Activated naive CD4-positive, alpha-beta T cell treated with anti-CD3 and anti-CD28 coated beads for 36 hours (primary cell): Measurements from ENCODE around the gene MRC2. TPM values are rescaled to one million over a fixed set of nuclear protein-coding genes. Genes with fewer than 3 reads are reported as not detected.

Experiments
- CTCF ChIA-PET: fragments of 350-600 bp; sonication (Branson Sonifier 250); formaldehyde crosslinking; loops from one replicate; lab custom pipeline; 2021; ENCODE audit warnings: antibody characterized with exemption; lab: Charles Lee
- DNase-seq: peaks from one replicate; pipeline ENCODE4 v3.0.0-alpha.2; 2020
- H3K27ac Mint-ChIP-seq: one replicate; pipeline ENCODE4 v1.8.0; 2021; ENCODE audit warnings: mild to moderate bottlenecking, mixed read lengths
- H3K27me3 Mint-ChIP-seq: one replicate; pipeline ENCODE4 v1.8.0; 2021; ENCODE audit warnings: low read depth, mixed read lengths
- H3K36me3 Mint-ChIP-seq: one replicate; pipeline ENCODE4 v1.8.0; 2021; ENCODE audit warnings: low read depth, mixed read lengths
- H3K4me1 Mint-ChIP-seq: one replicate; pipeline ENCODE4 v1.8.0; 2021; ENCODE audit warnings: low read depth, mixed read lengths
- H3K4me3 Mint-ChIP-seq: one replicate; pipeline ENCODE4 v1.8.0; 2021; ENCODE audit warnings: mild to moderate bottlenecking, moderate library complexity, mixed read lengths
- H3K9me3 Mint-ChIP-seq: one replicate; pipeline ENCODE4 v1.8.0; 2021; ENCODE audit warnings: mixed read lengths
- intact Hi-C: fragments of 100-400 bp; cut with micrococcal nuclease; formaldehyde crosslinking; loops from one replicate; pipeline ENCODE4 v1.15.1; 2023
- total RNA-seq, 2 experiments: library from RNA; stranded (reverse); gene quantifications; one replicate each; pipeline ENCODE4 v1.2.3, GENCODE V29; 2021

Gene MRC2
- total RNA-seq, 2 experiments from 2014 or later: 4.1 to 5.5 TPM

GRCh38 chr17:62704381-62704971, 77.0 kb downstream of the MRC2 start:
- intact Hi-C loops: loop anchor here (1.0 to 10.0 kb wide), 3 partner anchors 20 to 264 kb away; no protein-coding TSS in a partner anchor
- DNase-seq: no peak
- H3K4me3 Mint-ChIP-seq: peak overlapping the region; percentile 68
- CTCF ChIA-PET: interaction anchor here (0.5 kb wide), 1 partner anchor 668 kb away, joined by 3 read pairs; no protein-coding TSS in a partner anchor
- no peak overlapping the region for H3K27ac Mint-ChIP-seq
- no peaks in the 10 kb centered on the region for H3K36me3 Mint-ChIP-seq
- H3K9me3 Mint-ChIP-seq: peaks cover 3% of the 10 kb centered on the region
- H3K27me3 Mint-ChIP-seq: peaks cover 34% of the 10 kb centered on the region
- peaks cover 4% of the 10 kb centered on the region for H3K4me1 Mint-ChIP-seq

- DNase-seq: no peak
- no peak overlapping the region for H3K4me3 Mint-ChIP-seq
- H3K36me3 Mint-ChIP-seq: no peaks in the 10 kb centered on the region
- H3K27me3 Mint-ChIP-seq: peaks cover 34% of the 10 kb centered on the region
- CTCF ChIA-PET: no interaction called here
- no peak overlapping the region for H3K27ac Mint-ChIP-seq
- H3K4me1 Mint-ChIP-seq: peaks cover 4% of the 10 kb centered on the region
- H3K9me3 Mint-ChIP-seq: peaks cover 3% of the 10 kb centered on the region
- intact Hi-C loops: loop anchor here (10.0 kb wide), 1 partner anchor 150 kb away; no protein-coding TSS in a partner anchor
Observed at GRCh38 chr17:62705156-62705777, 77.8 kb downstream of the MRC2 start.

- H3K9me3 Mint-ChIP-seq: peaks cover 3% of the 10 kb centered on the region
- no peak overlapping the region for H3K27ac Mint-ChIP-seq
- H3K4me1 Mint-ChIP-seq: peaks cover 4% of the 10 kb centered on the region
- H3K27me3 Mint-ChIP-seq: peaks cover 32% of the 10 kb centered on the region
- CTCF ChIA-PET: interaction anchor here (0.6 kb wide), 1 partner anchor 571 kb away, joined by 3 read pairs; no protein-coding TSS in a partner anchor
- DNase-seq: no peak
- no peak overlapping the region for H3K4me3 Mint-ChIP-seq
- intact Hi-C loops: loop anchor here (10.0 kb wide), 1 partner anchor 151 kb away; no protein-coding TSS in a partner anchor
- no peaks in the 10 kb centered on the region for H3K36me3 Mint-ChIP-seq
Observed at GRCh38 chr17:62705778-62706597, 78.5 kb downstream of the MRC2 start.

GRCh38 chr17:62706598-62707424, 79.3 kb downstream of the MRC2 start:
- intact Hi-C loops: loop anchor here (10.0 kb wide), 1 partner anchor 152 kb away; no protein-coding TSS in a partner anchor
- CTCF ChIA-PET: no interaction called here
- peaks cover 3% of the 10 kb centered on the region for H3K9me3 Mint-ChIP-seq
- H3K27me3 Mint-ChIP-seq: peaks cover 26% of the 10 kb centered on the region
- H3K4me1 Mint-ChIP-seq: peaks cover 4% of the 10 kb centered on the region
- H3K36me3 Mint-ChIP-seq: no peaks in the 10 kb centered on the region
- H3K4me3 Mint-ChIP-seq: no peak overlapping the region
- no peak for DNase-seq
- H3K27ac Mint-ChIP-seq: no peak overlapping the region

GRCh38 chr17:62707425-62707739, 79.9 kb downstream of the MRC2 start:
- CTCF ChIA-PET: no interaction called here
- DNase-seq: no peak
- H3K4me3 Mint-ChIP-seq: no peak overlapping the region
- peaks cover 4% of the 10 kb centered on the region for H3K4me1 Mint-ChIP-seq
- no peak overlapping the region for H3K27ac Mint-ChIP-seq
- intact Hi-C loops: loop anchor here (10.0 kb wide), 1 partner anchor 153 kb away; no protein-coding TSS in a partner anchor
- peaks cover 26% of the 10 kb centered on the region for H3K27me3 Mint-ChIP-seq
- H3K36me3 Mint-ChIP-seq: no peaks in the 10 kb centered on the region
- peaks cover 3% of the 10 kb centered on the region for H3K9me3 Mint-ChIP-seq

- H3K4me1 Mint-ChIP-seq: peaks cover 4% of the 10 kb centered on the region
- no peak for DNase-seq
- H3K27me3 Mint-ChIP-seq: peaks cover 20% of the 10 kb centered on the region
- peaks cover 3% of the 10 kb centered on the region for H3K9me3 Mint-ChIP-seq
- no peak overlapping the region for H3K4me3 Mint-ChIP-seq
- no peaks in the 10 kb centered on the region for H3K36me3 Mint-ChIP-seq
- intact Hi-C loops: loop anchor here (10.0 kb wide), 1 partner anchor 154 kb away; no protein-coding TSS in a partner anchor
- no peak overlapping the region for H3K27ac Mint-ChIP-seq
- CTCF ChIA-PET: interaction anchor here (0.9 kb wide), 1 partner anchor 201 kb away, joined by 3 read pairs; no protein-coding TSS in a partner anchor
Observed at GRCh38 chr17:62708587-62708986, 81.1 kb downstream of the MRC2 start.

GRCh38 chr17:62712171-62712581, 84.7 kb downstream of the MRC2 start:
- peaks cover 3% of the 10 kb centered on the region for H3K9me3 Mint-ChIP-seq
- peaks cover 3% of the 10 kb centered on the region for H3K27me3 Mint-ChIP-seq
- no peak for DNase-seq
- H3K36me3 Mint-ChIP-seq: no peaks in the 10 kb centered on the region
- H3K27ac Mint-ChIP-seq: no peak overlapping the region
- H3K4me3 Mint-ChIP-seq: no peak overlapping the region
- CTCF ChIA-PET: no interaction called here
- intact Hi-C loops: no loop called here
- no peaks in the 10 kb centered on the region for H3K4me1 Mint-ChIP-seq

GRCh38 chr17:62713086-62713881, 85.8 kb downstream of the MRC2 start:
- Mint-ChIP-seq H3K36me3 (no peaks in the 10 kb centered on the region), H3K4me1 (no peaks in the 10 kb centered on the region), H3K4me3 (no peak overlapping the region), H3K27ac (no peak overlapping the region), H3K9me3 (peaks cover 3% of the 10 kb centered on the region), H3K27me3 (no peaks in the 10 kb centered on the region)
- no peak for DNase-seq
- intact Hi-C loops: no loop called here
- CTCF ChIA-PET: interaction anchor here (0.9 kb wide), 1 partner anchor 10 kb away, joined by 3 read pairs; no protein-coding TSS in a partner anchor

- intact Hi-C loops: no loop called here
- Mint-ChIP-seq H3K4me3 (no peak overlapping the region), H3K4me1 (peaks cover 6% of the 10 kb centered on the region), H3K27ac (no peak overlapping the region), H3K27me3 (no peaks in the 10 kb centered on the region), H3K36me3 (no peaks in the 10 kb centered on the region), H3K9me3 (no peaks in the 10 kb centered on the region)
- CTCF ChIA-PET: interaction anchor here (0.9 kb wide), 1 partner anchor 11 kb away, joined by 3 read pairs; no protein-coding TSS in a partner anchor
- no peak for DNase-seq
Observed at GRCh38 chr17:62714016-62714777, 86.7 kb downstream of the MRC2 start.

- H3K27ac Mint-ChIP-seq: no peak overlapping the region
- peaks cover 12% of the 10 kb centered on the region for H3K4me1 Mint-ChIP-seq
- peaks cover 6% of the 10 kb centered on the region for H3K9me3 Mint-ChIP-seq
- H3K36me3 Mint-ChIP-seq: peaks cover 6% of the 10 kb centered on the region
- DNase-seq: no peak
- no peak overlapping the region for H3K4me3 Mint-ChIP-seq
- H3K27me3 Mint-ChIP-seq: peaks cover 9% of the 10 kb centered on the region
- intact Hi-C loops: no loop called here
- CTCF ChIA-PET: interaction anchor here (0.6 to 1.3 kb wide), 2 partner anchors 8 to 55 kb away, joined by 3 to 4 read pairs; no protein-coding TSS in a partner anchor
Observed at GRCh38 chr17:62715882-62716390, 88.5 kb downstream of the MRC2 start.
